NB4 (cell line): ENCODE measurements around the gene TRPC6.

Source experiments
- DNase-seq: peaks from one replicate; pipeline ENCODE4 v3.0.0; 2010; ENCODE audit warnings: low read depth
- H3K4me3 ChIP-seq: one replicate; pipeline ENCODE4 v1.5.1; 2011; ENCODE audit warnings: mild to moderate bottlenecking, low read depth, low read length, moderate library complexity
- CTCF ChIP-seq: IDR thresholded peaks from one replicate; pipeline ENCODE4 v1.5.1; 2012; ENCODE audit warnings: low read depth, low read length
- MAX ChIP-seq: IDR thresholded peaks from 2 replicates; pipeline ENCODE4 v1.6.1; 2011; ENCODE audit warnings: low read depth, low read length
- MYC ChIP-seq: IDR thresholded peaks from 2 replicates; pipeline ENCODE4 v1.6.1; 2011; ENCODE audit warnings: low read depth, low read length
- POLR2A ChIP-seq: IDR thresholded peaks from 2 replicates; pipeline ENCODE4 v1.6.1; 2011; ENCODE audit warnings: mild to moderate bottlenecking; ENCODE audit not compliant: insufficient read length; ENCODE audit errors: extremely low read depth

TRPC6 gene

GRCh38 chr11:101566626-101567025 lies 17.2 kb downstream of the TRPC6 start:
- DNase-seq: no peak
- H3K4me3 ChIP-seq: no peak overlapping the region
- no peak for TF ChIP-seq CTCF
- no peak for TF ChIP-seq POLR2A
- no peak for TF ChIP-seq MAX
- no peak for TF ChIP-seq MYC

- TF ChIP-seq POLR2A: no peak
- TF ChIP-seq MAX: no peak
- no peak for TF ChIP-seq CTCF
- no peak for TF ChIP-seq MYC
- no peak for DNase-seq
- H3K4me3 ChIP-seq: no peak overlapping the region
Observed at GRCh38 chr11:101563166-101563565, 20.6 kb downstream of the TRPC6 start.

- H3K4me3 ChIP-seq: no peak overlapping the region
- TF ChIP-seq CTCF (no peak), MAX (no peak), MYC (no peak), POLR2A (no peak)
- DNase-seq: no peak
Observed at GRCh38 chr11:101555366-101555765, 28.4 kb downstream of the TRPC6 start.

GRCh38 chr11:101553891-101554292 lies 29.9 kb downstream of the TRPC6 start:
- no peak for TF ChIP-seq MYC
- TF ChIP-seq CTCF: no peak
- TF ChIP-seq POLR2A: no peak
- TF ChIP-seq MAX: peak; percentile 47
- no peak for DNase-seq
- H3K4me3 ChIP-seq: no peak overlapping the region

GRCh38 chr11:101552888-101553287 lies 30.9 kb downstream of the TRPC6 start:
- DNase-seq: no peak
- no peak for TF ChIP-seq CTCF
- TF ChIP-seq MYC: no peak
- H3K4me3 ChIP-seq: no peak overlapping the region

GRCh38 chr11:101528541-101528940 lies 55.3 kb downstream of the TRPC6 start:
- DNase-seq: no peak
- no peak overlapping the region for H3K4me3 ChIP-seq
- TF ChIP-seq MYC: no peak
- TF ChIP-seq POLR2A: no peak
- TF ChIP-seq CTCF: no peak
- TF ChIP-seq MAX: no peak
